ENCODE data around the gene SEMA4C.

DNA sequence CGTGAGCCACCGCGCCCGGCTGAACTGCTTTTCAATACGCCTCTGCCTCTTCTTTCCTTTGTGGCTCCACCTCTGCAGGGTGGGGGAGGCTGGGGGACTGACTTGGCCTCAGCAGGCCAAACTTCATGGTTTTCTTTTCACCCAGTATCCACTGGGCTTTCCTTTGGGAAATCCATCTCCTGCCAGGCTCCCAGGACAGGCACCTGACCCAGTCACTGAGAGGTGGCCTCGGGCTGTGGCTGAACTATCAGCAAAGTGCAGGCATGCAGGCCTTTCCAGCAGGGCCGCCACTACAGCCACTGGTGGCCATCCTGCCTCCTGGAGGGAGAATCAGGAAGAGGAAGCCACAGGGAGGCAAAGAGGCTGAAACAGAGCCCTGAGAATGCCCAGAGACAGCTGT, 33.4 kb upstream of the SEMA4C start:
- TF ChIP-seq POLR2AphosphoS5 (IDR thresholded peaks at IDR 0.05; ENCODE audit: low read depth, low read length) (no peak), TAF1 (IDR thresholded peaks at IDR 0.05; ENCODE audit: borderline replicate concordance, low read depth, low read length) (no peak)
